HG02981 (cell line): ENCODE measurements around the gene CBR1.
"Not testable (repeated sequence)": the region's sequence is repeated elsewhere in the genome, so short reads cannot be mapped to it uniquely, and the experiment has no call there.

Experiments used
- ATAC-seq: cut with Tn5 transposase; IDR thresholded peaks from one replicate; pipeline ENCODE4 v1.9.1; 2021; ENCODE audit warnings: mild to moderate bottlenecking, moderate library complexity; ENCODE audit not compliant: unreplicated experiment

The CBR1 gene

GRCh38 chr21:36047139-36047538, 22.7 kb upstream of the CBR1 start:
- no peak for ATAC-seq

- no peak for ATAC-seq
Observed at GRCh38 chr21:36048357-36048756, 21.5 kb upstream of the CBR1 start.

- no peak for ATAC-seq
Observed at GRCh38 chr21:36052860-36053714, 16.7 kb upstream of the CBR1 start.

GRCh38 chr21:36053715-36054062, 16.1 kb upstream of the CBR1 start:
- ATAC-seq, result no peak

DNA sequence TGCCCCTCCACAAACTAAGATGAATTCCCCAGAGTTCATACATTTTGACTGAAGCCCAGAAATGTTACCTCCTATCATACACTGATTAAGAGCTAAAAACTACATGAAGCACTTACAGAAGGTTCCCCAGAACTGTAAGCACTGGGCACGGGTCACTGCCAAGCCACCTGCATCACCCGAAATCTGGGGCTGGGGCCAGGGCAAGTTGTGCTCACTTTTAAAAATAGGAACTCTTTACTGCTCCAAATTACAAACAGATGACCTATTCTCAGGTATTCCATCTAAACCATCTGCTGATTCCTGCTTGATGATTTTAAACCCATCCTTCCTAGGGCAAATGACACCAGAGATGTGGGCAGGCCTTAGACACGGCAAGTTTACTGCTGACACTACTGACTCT, 14.3 kb upstream of the CBR1 start:
- ATAC-seq, result no peak

DNA sequence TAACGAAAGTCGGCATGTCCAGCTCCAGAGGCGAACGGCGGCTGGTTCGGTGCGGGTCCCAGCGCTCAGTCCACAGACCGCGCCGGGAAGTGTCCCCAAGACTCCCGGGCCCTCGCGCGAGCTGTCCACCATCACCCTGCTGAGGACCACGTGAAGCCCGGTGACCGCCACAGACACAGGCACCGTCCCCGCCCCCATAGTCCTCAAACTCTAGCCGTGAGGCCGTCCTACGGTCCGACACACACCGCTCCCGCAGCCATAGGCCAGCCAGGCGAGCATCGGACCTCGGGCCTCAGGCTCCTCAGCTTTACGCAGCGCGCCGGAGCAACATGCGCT, 10.0 kb upstream of the CBR1 start:
- ATAC-seq, result peak; percentile 44

DNA sequence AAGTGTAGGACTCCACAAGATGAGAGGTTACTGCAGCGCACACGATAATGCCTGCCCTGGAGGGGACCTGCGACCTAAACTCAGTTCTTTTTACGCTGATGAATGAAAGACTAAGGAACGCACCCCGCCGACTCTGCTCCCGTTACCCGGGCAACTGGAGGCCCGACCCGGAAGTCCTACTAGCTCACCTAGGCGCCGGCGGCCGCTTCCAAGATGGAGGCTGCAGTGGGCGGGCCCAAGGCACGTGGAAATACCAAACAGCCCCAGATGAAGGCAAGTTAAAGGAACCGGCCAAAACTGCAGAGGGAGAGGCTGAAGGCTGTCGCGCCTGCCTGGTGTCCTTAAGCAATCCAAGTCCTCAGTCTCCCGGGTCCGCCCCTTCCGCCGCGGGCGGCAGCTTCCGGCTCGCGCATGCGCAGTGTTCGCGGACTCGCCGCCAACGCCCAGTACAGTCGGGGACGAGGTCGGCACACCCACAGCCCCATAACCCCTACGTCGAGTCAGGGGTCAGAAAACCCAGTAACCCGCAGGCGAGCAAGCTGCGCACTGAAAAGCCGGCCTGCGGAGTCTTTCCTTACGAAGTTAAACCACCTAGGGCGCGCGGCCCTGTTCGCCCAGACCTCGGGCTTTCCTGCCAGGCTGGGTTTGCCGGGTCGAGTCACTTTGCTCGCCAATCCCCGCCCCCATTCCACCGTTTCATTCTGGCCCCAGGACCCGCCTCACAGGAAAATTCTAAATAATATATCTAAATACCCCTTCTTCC, 9.5 kb upstream of the CBR1 start, which contains the start of gene SETD4:
Gene SETD4 (minus strand): TSS at position 368 of the 763 bp plus-strand sequence. CDS start 1,638 bp downstream, outside the sequence.
- ATAC-seq, result peak; percentile 88

DNA sequence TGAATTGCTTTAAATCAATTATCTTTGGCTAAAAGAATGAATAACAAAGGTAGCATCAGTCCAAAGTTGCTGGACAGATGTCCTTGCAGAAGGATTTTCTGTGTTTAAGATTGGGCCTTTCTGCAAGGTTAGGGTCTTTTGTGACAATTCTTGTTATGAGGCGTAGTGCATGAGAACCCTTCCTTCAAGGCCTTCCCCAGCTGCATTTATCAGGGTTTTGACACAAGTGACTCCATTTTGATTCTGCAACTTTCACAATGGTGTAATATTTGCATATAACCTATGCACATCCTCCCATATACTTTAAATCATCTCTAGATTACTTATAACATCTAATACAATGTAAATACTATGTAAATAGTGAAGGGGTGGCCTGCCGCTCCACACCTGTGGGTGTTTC, 8.4 kb upstream of the CBR1 start:
- no peak for ATAC-seq

- ATAC-seq, result no peak
Observed at GRCh38 chr21:36063375-36064084, 6.3 kb upstream of the CBR1 start.

GRCh38 chr21:36064085-36064460, 5.8 kb upstream of the CBR1 start:
- ATAC-seq, result no peak

GRCh38 chr21:36065497-36066036, 4.3 kb upstream of the CBR1 start:
- ATAC-seq, result no peak

- ATAC-seq, result no peak
Observed at GRCh38 chr21:36068748-36069398, 951 bp upstream of the CBR1 start.

DNA sequence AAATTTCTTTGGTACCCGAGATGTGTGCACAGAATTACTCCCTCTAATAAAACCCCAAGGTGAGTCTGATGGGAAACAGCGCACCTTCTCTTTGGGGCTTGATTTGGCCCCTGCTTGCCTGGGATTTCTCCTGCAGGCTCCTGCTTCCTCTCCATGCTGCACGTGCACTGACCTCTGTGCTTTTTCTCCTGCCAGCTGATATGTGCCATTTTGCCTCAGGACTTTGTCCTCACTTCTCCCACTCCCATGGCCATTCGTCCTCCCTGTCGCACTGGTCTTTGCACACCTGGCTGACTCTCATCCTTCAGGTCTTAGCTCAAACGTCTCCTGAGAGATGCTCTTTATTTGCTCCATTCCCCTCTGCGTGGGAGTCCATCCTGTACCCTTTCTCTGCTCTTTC, 1.2 kb downstream of the CBR1 start:
- no peak for ATAC-seq

- ATAC-seq, result no peak
Observed at GRCh38 chr21:36072453-36073162, 2.8 kb downstream of the CBR1 start.

GRCh38 chr21:36073181-36073580, 3.4 kb downstream of the CBR1 start:
- no peak for ATAC-seq

DNA sequence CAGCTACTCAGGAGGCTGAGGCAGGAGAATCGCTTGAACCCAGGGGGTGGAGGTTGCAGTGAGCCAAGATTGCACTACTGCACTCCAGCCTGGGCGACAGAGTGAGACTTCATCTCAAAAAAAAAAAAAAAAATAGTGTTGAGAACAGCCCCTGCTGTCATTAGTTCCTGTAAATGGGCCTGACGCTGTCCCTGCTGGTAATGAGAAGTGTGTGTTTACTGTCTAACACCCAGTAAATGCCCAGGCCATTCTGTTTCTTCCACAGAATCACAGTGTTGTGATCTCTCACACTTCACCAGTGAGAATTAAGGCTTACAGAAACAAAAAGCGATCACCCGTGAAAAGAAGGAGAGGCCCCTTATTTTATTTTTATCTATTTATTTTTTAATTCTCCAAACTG, 4.1 kb downstream of the CBR1 start:
- not testable (repeated sequence) for ATAC-seq

DNA sequence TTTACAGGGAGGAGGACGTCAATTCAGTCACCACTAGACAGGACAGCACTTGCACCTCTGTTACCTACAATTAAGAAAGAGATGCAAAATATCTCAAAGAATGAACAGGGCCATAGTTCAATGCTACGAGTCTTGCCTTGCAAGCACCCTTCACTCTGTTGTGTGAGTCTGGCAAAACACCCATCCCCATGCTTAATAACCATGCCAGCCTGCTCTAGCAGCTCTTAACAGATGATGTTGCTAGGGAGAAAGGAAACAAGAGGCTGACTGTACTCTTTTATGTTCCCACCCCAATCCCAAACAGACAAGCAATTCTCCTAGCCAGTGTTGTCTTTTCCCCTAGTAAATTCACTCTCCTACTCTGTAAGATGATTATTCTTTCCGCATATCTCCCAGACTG, 5.3 kb downstream of the CBR1 start:
- no peak for ATAC-seq

- ATAC-seq, result no peak
Observed at GRCh38 chr21:36075953-36076352, 6.1 kb downstream of the CBR1 start.

DNA sequence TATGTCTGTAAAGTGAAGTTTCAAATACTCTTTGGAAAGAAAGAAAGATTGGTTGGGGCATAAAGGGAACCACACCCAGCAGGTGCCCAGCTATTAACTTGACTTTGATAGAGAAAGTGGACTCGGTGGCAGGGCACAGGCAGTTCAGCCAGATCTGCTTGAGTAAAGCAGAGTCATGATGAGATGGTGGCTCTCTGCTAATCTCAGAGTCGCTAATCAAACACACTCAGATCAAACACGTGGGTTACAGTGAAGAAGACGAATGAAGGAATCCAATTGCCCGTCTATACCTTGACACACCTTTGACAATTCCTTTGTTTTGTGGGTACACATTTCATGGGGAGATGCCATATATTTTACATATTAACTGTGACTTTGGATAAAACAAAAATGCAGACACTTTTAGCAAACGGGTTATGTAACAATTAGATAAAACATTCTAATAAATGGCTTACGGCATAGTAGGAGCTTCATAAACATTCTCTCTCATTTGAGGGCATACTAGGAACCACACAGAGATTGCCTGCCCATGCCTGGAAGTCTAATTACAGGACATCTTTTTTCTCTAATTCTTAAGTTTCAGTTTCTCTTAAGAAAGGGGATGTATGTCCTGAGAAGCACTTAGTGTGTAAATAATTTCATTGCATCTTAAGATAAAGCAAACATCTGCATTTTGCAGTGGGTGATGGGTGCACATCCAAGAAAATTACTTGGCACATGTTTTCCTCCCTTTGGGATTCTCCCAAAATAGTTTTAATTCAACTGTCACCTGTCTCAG, 7.2 kb downstream of the CBR1 start:
- no peak for ATAC-seq

DNA sequence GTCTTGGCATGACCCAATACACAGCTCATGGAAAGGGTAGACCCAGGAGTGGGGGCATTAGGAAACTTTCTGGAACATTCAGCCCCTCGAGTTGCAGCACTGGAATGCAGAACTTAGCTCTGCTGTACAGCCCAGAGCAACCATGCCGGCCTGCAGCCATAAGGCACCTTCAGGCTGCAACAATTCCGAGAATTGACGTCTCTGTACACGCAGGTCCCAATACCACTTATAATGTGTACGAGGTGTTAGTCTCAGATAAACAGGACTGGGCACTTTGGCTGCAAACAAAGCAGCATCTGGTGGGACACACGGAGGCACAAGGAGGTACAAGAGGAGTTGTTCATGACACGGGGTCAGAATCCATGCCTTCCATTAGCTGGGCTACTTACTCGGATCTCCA, 7.9 kb downstream of the CBR1 start:
- no peak for ATAC-seq
